Aorta (tissue), 5 donors: Measurements from ENCODE around the gene CASP2. TPM values are rescaled to one million over a fixed set of nuclear protein-coding genes. Genes with fewer than 3 reads are reported as not detected.
"Not testable (repeated sequence)": the region's sequence is repeated elsewhere in the genome, so short reads cannot be mapped to it uniquely, and the experiment has no call there.

Source experiments
- ATAC-seq: fragments of 200-7000 bp; cut with Tn5 transposase; one replicate; pipeline ENCODE4 v1.9.1; 2022; ENCODE audit warnings: moderate library complexity; ENCODE audit not compliant: low FRiP score
- DNase-seq, 2 donors: peaks; one replicate each; pipeline ENCODE4 v3.0.0-alpha.2; 2020
- H3K27ac ChIP-seq, 2 donors: one replicate each; pipeline ENCODE4 v1.5.1; 2013; ENCODE audit warnings: low read length in 2 of 2, mild to moderate bottlenecking in 2 of 2, moderate library complexity in 2 of 2, control low read depth in 1 of 2, inconsistent platforms in 1 of 2, low read depth in 1 of 2
- H3K27me3 ChIP-seq, 2 donors: one replicate each; pipeline ENCODE4 v1.6.1; 2013; ENCODE audit warnings: control low read depth in 1 of 2, low read length in 1 of 2, mild to moderate bottlenecking in 1 of 2, moderate library complexity in 1 of 2; ENCODE audit not compliant: insufficient read depth in 2 of 2, control insufficient read depth in 1 of 2
- H3K36me3 ChIP-seq, 2 donors: one replicate each; pipeline ENCODE4 v1.6.1; 2013; ENCODE audit warnings: control low read depth in 1 of 2, low read length in 1 of 2, mild to moderate bottlenecking in 1 of 2; ENCODE audit not compliant: insufficient read depth in 2 of 2, control insufficient read depth in 1 of 2
- H3K4me1 ChIP-seq, 2 donors: one replicate each; pipeline ENCODE4 v1.6.1; 2013; ENCODE audit warnings: low read length in 2 of 2, control low read depth in 1 of 2, mild to moderate bottlenecking in 1 of 2, moderate library complexity in 1 of 2; ENCODE audit not compliant: insufficient read depth in 2 of 2, control insufficient read depth in 1 of 2
- H3K4me3 ChIP-seq, 2 donors: one replicate each; pipeline ENCODE4 v1.5.1; 2013; ENCODE audit warnings: low read length in 2 of 2, control low read depth in 1 of 2, mild to moderate bottlenecking in 1 of 2
- H3K9me3 ChIP-seq: one replicate; pipeline ENCODE4 v1.6.1; 2013; ENCODE audit warnings: mild to moderate bottlenecking, low read length; ENCODE audit not compliant: control insufficient read depth
- WGBS, 2 donors: extraction: QIAGEN DNeasy Blood & Tissue Kit; methylation state at CpG; one replicate each; pipeline ENCODE4 v1.1.7; 2013; 5-methylcytosine and 5-hydroxymethylcytosine counted together
- intact Hi-C, 2 donors: fragments of 100-400 bp; cut with DNase I; formaldehyde crosslinking; loops; one replicate each; pipeline versions ENCODE4 v1.14.2 to v1.15.0; 2022
- polyA plus RNA-seq, 2 donors: library from polyadenylated mRNA; stranded (reverse); fragments of 200-250 nt; gene quantifications; one replicate each; pipeline ENCODE4 v1.2.3, GENCODE V29; 2013
- total RNA-seq, 2 donors: library from RNA; stranded (reverse); fragmentation: NEBNext Ultra II Directional; extraction: Animal tissue kit (Norgen Biotek cat#: 25700); gene quantifications; one replicate each; pipeline ENCODE4 v1.2.1, GENCODE V29; 2021
- donor health status: healthy with polysubstance abuse.
- donor health status: Bipolar disorder and iron deficiency.
- donor health status: DM: no; HTN: no; CAD: no.
- donor health status: DM: no; HTN: no; CAD: no.
- donor health status: DM: yes; HTN: yes; CAD: no.

Gene CASP2
- total and polyA plus RNA-seq, 4 donors = 2.6 to 23.9 (median 13.8) TPM

GRCh38 chr7:143285470-143285778, 2.7 kb upstream of the CASP2 start:
- ATAC-seq = no peak
- H3K27me3 ChIP-seq = no peaks in the 10 kb centered on the region
- H3K4me3 ChIP-seq = no peak overlapping the region
- no peaks in the 10 kb centered on the region for H3K9me3 ChIP-seq
- no peaks in the 10 kb centered on the region for H3K36me3 ChIP-seq
- H3K4me1 ChIP-seq = no peaks in the 10 kb centered on the region
- no peak overlapping the region for H3K27ac ChIP-seq
- whole genome bisulfite sequencing, 2 donors = 72 to 75% methylated on average over 3 of the region's 3 CpGs
- no peak for DNase-seq
- intact Hi-C loops = no loop called here

GRCh38 chr7:143285806-143286521, 2.2 kb upstream of the CASP2 start:
- WGBS, 2 donors = 97 to 100% methylated on average over 11 of the region's 11 CpGs
- H3K4me3 ChIP-seq = no peak overlapping the region
- DNase-seq (no peak), ATAC-seq (no peak)
- H3K36me3 ChIP-seq = no peaks in the 10 kb centered on the region
- H3K27ac ChIP-seq = no peak overlapping the region
- intact Hi-C loops = no loop called here
- H3K4me1 ChIP-seq = no peaks in the 10 kb centered on the region
- no peaks in the 10 kb centered on the region for H3K9me3 ChIP-seq
- no peaks in the 10 kb centered on the region for H3K27me3 ChIP-seq

GRCh38 chr7:143286522-143286890, 1.6 kb upstream of the CASP2 start:
- ATAC-seq (no peak), DNase-seq (no peak)
- no peak overlapping the region for H3K27ac ChIP-seq
- no peaks in the 10 kb centered on the region for H3K4me1 ChIP-seq
- H3K27me3 ChIP-seq = no peaks in the 10 kb centered on the region
- no peaks in the 10 kb centered on the region for H3K9me3 ChIP-seq
- intact Hi-C loops = no loop called here
- no peaks in the 10 kb centered on the region for H3K36me3 ChIP-seq
- no peak overlapping the region for H3K4me3 ChIP-seq
- WGBS, 2 donors = 95 to 97% methylated on average over 6 of the region's 6 CpGs

- intact Hi-C loops = no loop called here
- no peak for DNase-seq
These were observed 714 bp upstream of the CASP2 start for GRCh38 chr7:143287339-143287934.

GRCh38 chr7:143288836-143289235, 685 bp downstream of the CASP2 start:
- intact Hi-C loops = no loop called here
- Histone ChIP-seq H3K27ac (peak overlapping the region in 1 of 2 donors; percentile 71), H3K4me1 (no peaks in the 10 kb centered on the region), H3K9me3 (no peaks in the 10 kb centered on the region), H3K4me3 (peak overlapping the region; percentile 46 to 57), H3K27me3 (no peaks in the 10 kb centered on the region), H3K36me3 (peaks cover 0 to 6% of the 10 kb centered on the region in 2 donors)
- no peak for DNase-seq
- 0 to 1% methylated on average over 11 of the region's 11 CpGs for WGBS, 2 donors
- ATAC-seq = no peak

More at GRCh38 chr7:143287339-143287934, 714 bp upstream of the CASP2 start:
- H3K4me1 ChIP-seq = no peaks in the 10 kb centered on the region
- no peaks in the 10 kb centered on the region for H3K27me3 ChIP-seq
- no peaks in the 10 kb centered on the region for H3K9me3 ChIP-seq
- 71 to 76% methylated on average over 17 of the region's 17 CpGs for WGBS, 2 donors
- no peak for ATAC-seq
- H3K36me3 ChIP-seq = peaks cover 0 to 2% of the 10 kb centered on the region in 2 donors
- H3K4me3 ChIP-seq = peak overlapping the region; percentile 6 to 10
- H3K27ac ChIP-seq = peak overlapping the region in 1 of 2 donors; percentile 19

- no peak for DNase-seq
- Histone ChIP-seq H3K4me3 (peak overlapping the region in 1 of 2 donors; percentile 57), H3K27me3 (no peaks in the 10 kb centered on the region), H3K27ac (peak overlapping the region in 1 of 2 donors; percentile 71), H3K36me3 (peaks cover 6% of the 10 kb centered on the region in 2 donors), H3K4me1 (no peaks in the 10 kb centered on the region), H3K9me3 (no peaks in the 10 kb centered on the region)
- intact Hi-C loops = no loop called here
- no peak for ATAC-seq
- WGBS, 2 donors = 3 to 8% methylated on average over 6 of the region's 6 CpGs
These were observed 1.3 kb downstream of the CASP2 start for GRCh38 chr7:143289421-143289820.

- H3K27me3 ChIP-seq, H3K9me3 ChIP-seq, intact Hi-C loops, DNase-seq, ATAC-seq, H3K27ac ChIP-seq, H3K4me1 ChIP-seq, H3K36me3 ChIP-seq, H3K4me3 ChIP-seq: not testable (repeated sequence)
- 25 to 29% methylated on average over 4 of the region's 4 CpGs for WGBS, 2 donors
These were observed 1.7 kb downstream of the CASP2 start for GRCh38 chr7:143289888-143290287.

GRCh38 chr7:143290293-143290692, 2.1 kb downstream of the CASP2 start:
- Histone ChIP-seq H3K9me3 (no peaks in the 10 kb centered on the region), H3K27ac (no peak overlapping the region), H3K27me3 (no peaks in the 10 kb centered on the region), H3K36me3 (peaks cover 6 to 8% of the 10 kb centered on the region in 2 donors), H3K4me3 (no peak overlapping the region), H3K4me1 (no peaks in the 10 kb centered on the region)
- intact Hi-C loops = no loop called here
- ATAC-seq (no peak), DNase-seq (no peak)
- WGBS, 2 donors = 70 to 77% methylated on average over 4 of the region's 4 CpGs

GRCh38 chr7:143292876-143293275, 4.7 kb downstream of the CASP2 start:
- DNase-seq (no peak), ATAC-seq (no peak)
- Histone ChIP-seq H3K27me3 (no peaks in the 10 kb centered on the region), H3K4me1 (peaks cover 0 to 3% of the 10 kb centered on the region in 2 donors), H3K9me3 (no peaks in the 10 kb centered on the region), H3K36me3 (peaks cover 6 to 8% of the 10 kb centered on the region in 2 donors), H3K4me3 (no peak overlapping the region), H3K27ac (no peak overlapping the region)
- WGBS, 2 donors = 91 to 95% methylated on average over 5 of the region's 5 CpGs
- intact Hi-C loops = no loop called here
